Right renal pelvis (tissue), 4 donors: ENCODE results near the gene B3GNT7. TPM values are rescaled to one million over a fixed set of nuclear protein-coding genes. Genes with fewer than 3 reads are reported as not detected.
"Not testable (repeated sequence)": the region's sequence is repeated elsewhere in the genome, so short reads cannot be mapped to it uniquely, and the experiment has no call there.

ENCODE experiments used
- DNase-seq, 4 donors: peaks; one replicate each; pipeline ENCODE4 v3.0.0-alpha.2; 2013; ENCODE audit warnings: low read depth in 4 of 4, low spot score in 3 of 4, missing footprints in 1 of 4
- polyA plus RNA-seq, 4 donors: library from polyadenylated mRNA; unstranded; fragments of 120-200 nt; gene quantifications; one replicate each; pipeline ENCODE4 v1.2.1, GENCODE V29; 2013; ENCODE audit not compliant: insufficient read length in 4 of 4

B3GNT7 gene, protein sequence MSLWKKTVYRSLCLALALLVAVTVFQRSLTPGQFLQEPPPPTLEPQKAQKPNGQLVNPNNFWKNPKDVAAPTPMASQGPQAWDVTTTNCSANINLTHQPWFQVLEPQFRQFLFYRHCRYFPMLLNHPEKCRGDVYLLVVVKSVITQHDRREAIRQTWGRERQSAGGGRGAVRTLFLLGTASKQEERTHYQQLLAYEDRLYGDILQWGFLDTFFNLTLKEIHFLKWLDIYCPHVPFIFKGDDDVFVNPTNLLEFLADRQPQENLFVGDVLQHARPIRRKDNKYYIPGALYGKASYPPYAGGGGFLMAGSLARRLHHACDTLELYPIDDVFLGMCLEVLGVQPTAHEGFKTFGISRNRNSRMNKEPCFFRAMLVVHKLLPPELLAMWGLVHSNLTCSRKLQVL
- polyA plus RNA-seq = 1 to 10 TPM; 3.2 to 4.0 (median 3.5) TPM

DNA sequence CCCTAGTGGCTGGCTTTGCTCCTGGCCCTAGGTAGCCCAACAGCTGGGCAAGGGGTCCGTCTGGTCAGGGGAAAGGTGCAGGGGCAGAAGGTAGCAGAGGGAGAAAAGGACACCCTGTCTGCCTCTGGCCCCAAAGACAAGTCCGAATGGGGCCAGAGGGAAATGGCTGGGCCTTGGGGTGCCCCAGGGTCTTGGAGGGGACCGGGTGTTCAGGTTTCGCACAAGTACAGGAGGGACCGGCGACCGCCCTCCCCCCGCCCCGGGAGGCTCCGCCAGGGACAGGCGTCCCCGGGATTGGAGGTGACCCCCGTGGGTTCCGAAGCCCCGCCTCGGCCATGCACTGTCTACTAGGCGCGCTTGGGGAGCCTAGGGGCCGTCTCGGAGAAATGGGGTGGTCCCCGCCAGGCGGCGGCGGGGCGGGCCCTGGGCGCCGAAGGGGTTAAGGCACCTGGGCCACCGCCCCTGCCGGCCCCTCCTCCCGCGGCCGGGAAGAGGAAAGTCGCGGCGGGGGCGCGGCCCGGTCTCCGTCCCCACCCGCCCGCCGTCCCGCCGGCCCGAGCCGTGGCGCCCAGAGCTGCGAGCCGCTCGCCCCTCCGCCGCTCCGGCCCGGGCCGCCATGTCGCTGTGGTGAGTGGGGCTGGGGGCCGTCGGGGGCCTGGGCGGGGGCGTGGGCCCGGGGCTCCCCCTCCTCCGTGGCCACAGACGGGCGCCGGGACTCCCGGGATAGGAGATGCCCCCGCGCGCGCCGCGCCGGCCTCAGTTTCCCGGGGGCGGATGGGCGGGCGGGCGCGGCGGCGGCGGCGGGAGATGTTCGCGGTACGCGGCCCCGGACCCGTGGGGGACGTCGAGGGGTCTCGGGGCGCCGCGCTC is at the start of gene B3GNT7:
Gene B3GNT7 (plus strand): TSS at position 523 of the 870 bp plus-strand sequence. CDS start 94 bp downstream, at position 617.
- DNase-seq = no peak

DNA sequence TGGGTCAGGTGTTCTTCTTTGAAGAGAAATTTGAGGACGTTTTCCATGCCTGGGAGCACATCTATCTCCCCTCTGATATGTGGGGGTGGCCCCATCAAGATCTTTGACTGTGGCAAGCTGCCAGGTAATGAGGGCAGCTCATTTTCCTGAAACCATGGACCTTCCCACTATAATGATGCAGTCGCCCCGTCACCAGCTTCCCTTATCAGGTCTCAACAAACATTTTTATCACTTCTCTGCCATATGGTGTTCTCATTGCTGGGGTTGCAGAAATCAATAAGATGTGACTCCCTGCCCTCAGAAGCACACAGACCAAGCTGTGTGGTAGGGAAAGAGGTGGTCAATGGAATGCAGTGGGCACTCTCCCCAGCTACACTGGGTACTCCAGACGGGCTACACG is 48.4 kb upstream of the B3GNT7 start:
- no peak for DNase-seq

DNA sequence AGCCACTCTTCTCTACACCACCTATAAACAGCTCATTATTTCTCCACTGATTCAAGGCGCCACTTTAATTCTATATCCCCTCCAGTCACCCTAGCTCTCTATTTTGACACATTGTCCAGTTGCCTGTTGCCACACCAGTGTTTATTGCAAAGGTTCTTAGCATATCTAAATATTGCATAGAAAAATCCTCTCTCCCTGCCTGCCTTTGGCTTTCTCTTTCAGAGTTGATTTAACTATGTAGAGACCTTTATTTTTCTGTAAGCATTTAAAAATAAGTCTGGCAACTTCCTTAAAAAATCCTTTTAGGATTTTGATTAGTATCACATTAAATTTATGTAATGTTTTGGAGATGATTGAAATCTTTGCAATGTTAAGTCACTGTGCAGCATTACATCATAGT is 47.9 kb upstream of the B3GNT7 start:
- DNase-seq = no peak

DNA sequence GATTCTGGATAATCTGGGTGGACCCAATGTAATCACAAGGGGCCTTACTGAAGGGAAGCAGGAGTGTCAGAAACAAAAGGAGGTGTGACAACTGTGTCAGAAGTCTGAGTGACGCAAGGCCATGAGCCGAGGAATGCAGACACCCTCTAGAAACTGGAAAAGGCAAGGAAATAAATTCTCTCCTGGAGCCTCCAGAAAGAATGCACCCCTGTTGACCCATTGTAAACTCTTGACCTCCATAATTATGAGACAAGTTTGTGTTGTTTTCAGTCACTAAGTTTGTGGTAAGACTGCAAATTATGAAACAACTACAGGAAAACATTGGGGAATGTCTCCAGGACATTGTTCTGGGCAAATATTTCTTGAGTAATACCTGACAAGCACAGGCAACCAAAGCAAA is 47.3 kb upstream of the B3GNT7 start:
- DNase-seq = no peak

DNA sequence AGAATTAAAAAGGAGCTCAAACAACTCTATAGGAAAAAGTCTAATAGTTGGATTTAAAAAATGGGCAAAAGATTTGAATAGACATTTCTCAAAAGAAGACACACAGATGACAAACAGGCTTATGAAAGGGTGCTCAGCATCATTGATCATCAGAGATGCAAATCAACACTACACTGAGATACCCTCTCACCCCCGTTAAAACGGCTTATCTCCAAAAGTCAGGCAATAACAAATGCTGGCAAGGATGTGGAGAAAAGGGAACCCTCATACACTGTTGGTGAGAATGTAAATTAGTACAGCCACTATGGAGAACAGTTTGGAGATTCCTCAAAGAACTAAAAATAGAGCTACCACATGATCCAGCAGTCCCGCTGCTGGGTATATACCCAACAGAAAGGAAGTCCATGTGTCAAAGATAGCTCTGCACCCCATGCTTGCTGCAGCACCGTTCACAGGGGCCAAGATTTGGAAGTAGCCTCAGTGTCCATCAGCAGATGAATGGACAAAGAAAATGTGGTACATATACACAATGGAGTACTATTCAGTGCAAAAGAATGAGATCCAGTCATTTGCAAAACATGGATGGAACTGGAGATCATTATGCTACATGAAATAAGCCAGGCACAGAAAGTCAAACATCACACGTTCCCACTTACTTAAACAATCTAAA is 46.7 kb upstream of the B3GNT7 start:
- no peak for DNase-seq

DNA sequence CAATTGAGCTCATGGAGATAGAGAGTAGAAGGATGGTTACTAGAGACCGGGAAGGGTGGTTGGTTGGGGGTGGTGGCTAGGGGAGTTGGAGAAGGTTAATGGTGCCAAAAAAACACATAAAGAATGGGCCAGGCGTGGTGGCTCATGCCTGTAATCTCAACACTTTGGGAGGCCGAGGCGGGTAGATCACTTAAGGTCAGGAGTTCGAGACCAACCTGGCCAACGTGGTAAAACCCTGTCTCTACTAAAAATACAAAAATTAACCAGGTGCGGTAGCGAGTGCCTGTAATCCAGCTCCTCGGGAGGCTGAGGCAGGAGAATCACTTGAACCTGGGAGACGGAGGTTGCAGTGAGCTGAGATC is 46.2 kb upstream of the B3GNT7 start:
- not testable (repeated sequence) for DNase-seq

DNA sequence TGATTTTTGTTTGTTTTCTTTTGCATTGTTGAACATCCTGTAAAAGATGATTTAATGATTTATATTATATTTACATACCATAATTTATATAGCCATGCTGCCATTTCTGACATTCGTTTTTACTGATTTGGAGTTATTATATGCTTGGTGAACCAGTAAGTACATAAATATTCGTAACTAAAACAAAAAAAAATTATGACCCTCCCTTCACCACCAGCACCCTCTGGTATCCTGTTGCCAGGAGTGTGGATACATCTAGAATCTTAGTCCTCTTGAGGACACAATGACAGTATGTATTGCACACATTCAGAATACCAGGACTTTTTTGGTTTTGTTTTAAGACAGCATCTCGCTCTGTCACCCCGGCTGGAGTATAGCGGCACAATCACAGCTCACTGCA is 43.9 kb upstream of the B3GNT7 start:
- no peak for DNase-seq

DNA sequence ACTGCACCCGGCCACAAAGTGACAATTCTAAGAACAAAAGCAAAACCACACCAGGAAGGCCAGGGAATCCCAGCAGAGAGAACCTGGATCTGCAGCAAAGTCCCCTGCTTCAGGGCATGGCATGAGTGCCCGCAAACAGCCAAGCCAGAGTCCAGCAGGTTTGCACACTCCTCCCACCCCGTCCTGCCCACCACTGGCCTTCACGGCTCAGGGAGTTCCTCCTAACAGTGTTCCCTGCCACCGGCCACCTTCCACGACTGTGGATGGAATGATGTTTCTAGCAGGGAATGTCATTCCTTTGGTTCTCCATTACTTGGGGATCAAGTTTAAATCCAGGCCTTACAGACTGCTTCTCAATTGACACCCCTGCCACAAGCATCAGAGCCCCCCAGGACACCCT is 42.0 kb upstream of the B3GNT7 start:
- no peak for DNase-seq

DNA sequence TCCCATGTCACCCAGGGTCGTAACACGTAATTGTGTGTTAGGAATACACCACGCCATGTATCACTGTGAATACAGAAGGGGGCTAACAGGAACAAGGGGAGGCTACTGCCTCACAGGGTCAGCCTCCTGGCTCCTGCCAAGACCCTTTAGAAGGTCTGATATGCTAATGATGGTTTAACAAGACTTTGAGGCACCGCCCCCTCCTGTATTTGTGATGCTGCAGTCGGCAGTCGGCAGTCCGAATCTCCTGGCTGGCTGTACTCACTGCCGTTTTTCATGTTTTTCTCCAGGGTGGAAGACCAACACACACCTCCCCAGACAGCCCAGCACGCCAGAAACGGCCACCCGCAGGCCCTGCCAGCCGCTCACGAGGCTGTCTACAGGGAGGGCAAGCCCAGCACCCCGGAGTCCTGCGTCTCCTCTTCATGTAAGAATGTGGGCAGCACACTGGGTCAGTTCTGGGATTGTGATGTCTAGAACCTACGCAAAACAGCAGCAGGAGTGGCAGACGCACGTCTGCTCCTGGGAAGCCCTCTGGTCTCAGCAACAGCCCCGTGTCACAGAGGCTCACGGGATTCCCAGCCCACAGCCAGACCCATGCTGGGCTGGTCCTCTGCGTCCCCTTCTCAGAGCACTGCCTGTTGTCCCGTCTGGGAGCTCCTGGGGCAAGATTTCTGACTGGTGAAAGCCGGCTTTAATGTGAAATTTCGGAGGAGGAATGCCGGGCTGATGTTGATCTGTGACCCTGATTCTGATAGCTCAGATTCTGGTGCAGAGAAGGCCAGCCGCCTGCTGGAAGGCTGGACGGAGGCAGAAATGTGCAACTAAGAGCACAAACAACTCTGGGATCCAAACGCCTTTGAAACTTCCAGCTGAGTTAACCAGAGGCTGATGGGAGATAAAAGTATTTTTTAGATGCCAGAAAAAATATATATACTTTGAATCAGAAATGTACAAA is 39.7 kb upstream of the B3GNT7 start:
- no peak for DNase-seq

DNA sequence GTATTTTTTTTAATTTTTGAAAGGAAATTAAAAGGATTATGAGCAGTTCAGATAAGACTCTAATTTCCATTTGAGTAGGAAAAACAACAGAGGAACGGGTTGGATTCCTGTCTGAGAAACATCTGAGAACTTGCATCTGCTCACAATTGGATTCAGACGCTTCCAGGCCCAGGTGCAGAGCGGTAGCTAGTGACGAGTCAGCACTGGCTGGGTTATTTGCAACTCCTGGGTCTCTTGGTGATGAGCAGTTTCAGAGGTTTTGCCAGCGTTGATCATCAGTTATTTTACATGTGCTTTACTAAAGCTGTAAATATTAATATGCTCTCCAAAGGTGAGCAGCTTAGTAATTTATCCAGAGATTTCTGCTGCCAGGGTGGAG is 39.1 kb upstream of the B3GNT7 start:
- no peak for DNase-seq

DNA sequence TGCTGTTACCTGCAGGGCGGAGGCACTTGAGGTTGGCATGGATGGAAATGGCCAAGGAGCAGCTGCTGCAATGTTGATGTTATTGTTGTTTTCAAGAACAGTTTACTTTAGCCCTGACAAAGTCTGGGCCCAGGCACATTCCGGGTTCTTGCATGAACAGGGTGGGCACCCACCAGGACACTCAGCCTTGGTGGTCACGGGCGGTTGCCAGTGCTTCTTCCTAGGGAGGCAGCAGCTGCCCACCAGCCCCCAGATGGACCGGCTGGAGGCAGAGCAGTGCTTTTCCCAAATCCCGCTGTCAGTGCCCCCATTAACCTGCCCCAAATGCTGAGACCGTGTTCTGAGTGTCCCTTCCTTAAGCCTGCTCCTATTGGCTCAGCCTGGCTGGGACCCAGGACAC is 38.5 kb upstream of the B3GNT7 start:
- DNase-seq = no peak

DNA sequence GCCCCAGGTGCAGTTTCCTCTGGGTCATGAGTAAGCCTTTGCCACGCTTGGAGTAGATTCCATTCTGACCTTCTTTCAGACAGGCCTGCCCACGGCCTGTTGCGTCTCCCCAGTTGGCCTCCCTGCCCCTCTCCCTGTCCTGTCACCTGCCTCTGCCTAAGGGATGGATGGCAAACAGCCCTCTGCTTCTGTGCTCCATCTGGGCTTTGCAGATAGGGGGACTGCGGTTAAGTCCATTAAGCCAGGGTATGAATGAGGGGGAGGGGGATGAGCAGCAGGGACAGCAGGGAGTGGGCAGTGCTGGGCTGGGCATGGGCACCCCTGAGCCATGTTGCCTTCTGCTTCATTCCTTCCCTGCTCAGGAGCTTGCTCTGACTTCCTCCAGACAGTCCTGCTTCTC is 37.6 kb upstream of the B3GNT7 start:
- no peak for DNase-seq

DNA sequence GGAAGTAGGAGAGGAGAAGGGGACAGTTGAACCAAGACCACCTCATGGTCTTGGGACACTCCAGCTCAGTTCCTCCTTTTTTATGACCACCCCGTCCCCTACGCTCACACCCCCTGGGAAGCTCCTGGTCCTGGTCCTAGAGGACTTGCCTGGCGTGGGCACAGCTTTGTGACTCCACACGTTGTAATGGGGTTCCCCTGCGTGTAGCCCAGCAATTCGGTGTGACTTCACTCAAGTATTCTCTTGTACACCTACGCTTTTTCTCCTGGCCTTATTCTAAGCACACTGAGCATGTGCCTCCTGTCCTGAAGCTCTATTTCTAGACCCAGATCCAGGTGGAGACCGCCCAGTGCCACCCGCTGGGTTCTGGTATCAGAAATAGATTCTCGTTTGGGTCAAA is 36.1 kb upstream of the B3GNT7 start:
- DNase-seq = no peak

DNA sequence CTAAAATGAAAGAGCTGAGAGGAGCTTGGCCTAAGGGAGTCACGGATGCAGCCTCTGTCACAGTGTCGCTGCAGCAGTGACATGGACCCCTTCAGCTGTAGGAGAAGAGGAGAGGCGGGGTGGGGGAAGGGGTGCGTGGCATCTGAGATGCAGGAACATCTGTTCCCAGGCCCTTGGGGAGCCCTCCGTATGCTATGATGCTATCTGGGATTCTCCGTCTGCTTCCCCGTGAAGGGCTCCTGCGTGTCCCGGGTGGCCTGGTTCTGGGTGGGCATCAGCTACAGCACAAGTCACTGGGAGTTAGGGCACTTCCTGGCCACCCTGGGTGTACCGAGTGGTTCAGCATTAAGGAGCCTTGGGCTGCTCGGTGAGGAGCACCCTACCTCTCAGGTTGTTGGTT is 35.6 kb upstream of the B3GNT7 start:
- DNase-seq = no peak

DNA sequence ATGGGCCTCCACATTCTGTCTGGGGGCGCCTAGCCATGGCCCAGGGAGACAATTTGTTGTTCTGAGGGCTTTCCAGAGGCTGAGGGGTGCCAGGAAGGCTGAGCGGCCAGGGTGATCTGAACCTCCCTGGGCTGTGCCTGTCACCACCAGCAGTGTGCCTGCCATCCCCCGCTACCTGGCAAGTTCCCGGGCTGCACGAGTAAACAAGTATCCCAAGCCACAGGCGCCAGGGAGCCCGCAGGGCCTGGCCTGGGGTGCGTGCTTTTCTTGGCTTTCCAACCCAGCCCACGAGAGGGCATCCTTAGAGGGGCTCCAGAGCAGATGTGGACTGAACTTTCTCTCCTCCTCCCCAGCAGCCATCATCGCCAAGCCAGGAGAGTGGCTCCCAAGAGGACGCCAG is 35.1 kb upstream of the B3GNT7 start:
- no peak for DNase-seq

DNA sequence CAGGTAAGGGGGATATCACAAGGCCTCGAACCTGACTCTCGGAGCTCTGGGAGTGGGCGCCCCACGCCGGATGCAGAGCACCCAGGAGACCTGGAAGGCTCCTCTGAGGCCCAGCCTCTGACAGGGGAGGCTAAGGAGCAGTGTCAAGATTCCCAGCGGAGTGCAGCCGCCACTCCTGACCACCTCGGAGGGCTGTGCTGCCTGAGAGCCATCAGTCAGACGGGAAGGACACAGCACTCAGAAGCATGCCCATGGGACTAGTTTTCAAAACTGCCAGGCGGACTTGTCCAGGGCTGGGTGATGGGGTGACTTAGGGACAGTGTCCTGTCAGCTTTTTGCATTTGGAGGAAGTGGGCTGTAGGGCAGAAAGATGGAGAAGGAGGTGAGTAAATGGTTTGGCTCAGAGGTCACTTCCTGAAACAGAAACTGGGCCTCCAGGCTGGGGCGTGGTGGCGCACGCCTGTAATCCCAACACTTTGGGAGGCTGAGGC is 34.6 kb upstream of the B3GNT7 start:
- DNase-seq = no peak

DNA sequence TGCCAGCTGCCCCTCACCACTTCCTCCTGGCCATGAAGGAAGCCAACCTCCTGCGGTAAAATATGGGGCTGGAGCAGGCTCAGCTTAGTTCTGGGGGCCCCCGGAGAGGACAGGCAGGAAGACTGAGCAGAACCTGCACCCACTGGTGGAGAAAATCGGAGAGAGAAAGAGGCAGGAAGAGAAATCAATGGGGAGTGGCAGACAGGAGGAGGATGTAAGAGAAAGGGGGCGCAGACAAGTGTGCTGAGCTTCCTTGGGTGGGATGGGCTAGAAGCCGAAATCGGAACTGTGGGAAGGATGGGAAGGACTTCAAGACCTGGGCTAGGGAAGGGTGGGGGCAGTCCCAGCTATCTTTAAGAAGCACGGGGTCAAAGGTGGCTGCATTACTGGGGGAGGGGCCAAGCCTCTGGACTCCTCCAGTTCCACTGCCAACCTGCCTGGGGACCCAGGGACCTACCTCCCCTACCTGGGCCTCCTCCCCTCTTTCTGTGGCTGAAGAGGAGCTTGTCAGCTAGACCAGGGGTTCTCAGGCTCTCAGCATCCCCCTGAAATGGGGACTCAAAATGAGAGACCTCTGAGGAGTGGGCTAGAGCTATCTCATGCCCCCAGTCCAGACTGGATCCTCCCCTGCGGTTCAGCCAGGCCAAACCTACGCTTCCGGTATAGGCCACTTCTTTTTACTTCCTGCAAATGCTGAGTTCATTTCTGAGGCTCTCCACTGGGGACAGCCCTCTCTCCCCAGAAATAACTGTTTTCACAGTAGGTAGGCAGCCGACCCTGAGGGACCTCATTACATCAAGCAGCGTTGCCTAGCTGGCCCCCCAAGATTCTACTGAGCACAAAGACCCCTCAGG is 33.6 kb upstream of the B3GNT7 start:
- DNase-seq = no peak

DNA sequence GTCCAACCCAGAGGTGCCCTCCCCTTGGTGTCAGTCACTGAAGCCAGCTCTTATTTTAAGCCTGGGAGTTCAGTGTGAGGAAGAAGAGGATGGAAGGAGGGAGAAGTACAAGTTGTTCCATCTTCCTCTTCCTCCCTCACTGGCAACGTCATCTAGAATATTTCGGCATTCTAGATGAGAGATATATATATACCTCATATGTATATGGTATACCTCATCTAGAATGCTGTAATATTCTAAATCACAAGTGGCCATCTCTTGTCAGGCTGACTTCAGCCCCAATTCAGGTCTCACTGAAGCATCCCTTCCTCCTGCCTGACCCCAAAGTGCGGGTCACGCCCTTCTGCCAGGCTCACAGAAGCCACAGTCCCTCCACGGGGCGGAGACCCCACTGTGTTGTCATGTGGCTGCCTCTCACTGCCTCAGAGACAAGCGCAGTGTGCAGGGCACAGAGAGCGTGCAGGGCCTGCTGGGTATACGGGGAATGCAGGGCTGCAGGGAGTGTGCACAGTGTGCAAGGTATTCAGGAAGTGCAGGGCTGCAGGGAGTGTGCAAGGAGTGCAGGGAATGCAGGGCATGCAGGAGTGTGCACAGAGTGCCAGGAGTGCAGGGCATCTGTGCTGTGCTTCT is 32.8 kb upstream of the B3GNT7 start:
- DNase-seq = no peak

DNA sequence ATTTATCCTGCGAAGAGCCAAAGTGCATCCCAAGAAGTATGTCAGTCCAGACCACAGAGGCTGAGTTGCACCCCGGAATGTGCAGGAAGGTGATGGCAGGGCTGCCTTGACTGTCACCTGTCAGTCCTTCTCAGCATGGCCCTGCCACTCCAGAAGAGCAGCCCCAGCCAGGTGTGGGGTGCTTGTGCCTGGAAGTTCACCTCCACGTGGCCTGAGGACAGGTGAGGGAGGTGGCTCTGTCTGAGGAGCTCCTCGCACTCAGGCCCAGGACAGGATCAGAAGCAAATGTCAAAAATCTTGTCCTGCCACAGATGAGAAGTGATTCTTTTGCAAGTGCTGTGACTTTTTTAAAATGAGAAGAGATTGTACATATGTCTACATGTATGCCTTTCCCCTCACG is 31.4 kb upstream of the B3GNT7 start:
- no peak for DNase-seq
